HG02759 (cell line): ENCODE data around the gene CD1E.
A peak's percentile ranks its signal among the peaks of the same experiment; 100 is the strongest.
"Not testable (repeated sequence)": the region's sequence is repeated elsewhere in the genome, so short reads cannot be mapped to it uniquely, and the experiment has no call there.

Experiments
- ATAC-seq: cut with Tn5 transposase; IDR thresholded peaks from one replicate; pipeline ENCODE4 v1.9.1; 2021; ENCODE audit warnings: mild to moderate bottlenecking, moderate library complexity; ENCODE audit not compliant: unreplicated experiment

The CD1E gene

DNA sequence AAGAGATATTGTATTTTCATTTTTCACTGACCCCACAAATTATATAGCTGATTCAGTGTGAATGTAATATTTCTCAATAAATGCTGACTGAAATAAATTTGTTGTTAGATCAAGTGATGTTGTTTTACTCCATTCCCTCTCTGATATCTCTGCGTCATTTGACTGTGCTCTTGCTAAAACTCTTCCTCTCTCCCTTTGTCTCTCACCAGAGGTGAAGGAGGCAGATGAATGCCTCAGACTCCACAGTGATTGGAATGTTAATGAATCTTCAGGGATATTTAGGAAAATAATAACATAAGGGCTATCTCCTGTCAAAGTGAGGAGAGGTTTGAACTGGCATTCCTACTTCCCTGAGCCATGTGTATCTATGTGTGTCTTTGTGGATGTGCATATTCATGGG is 3.7 kb downstream of the CD1E start:
- no peak for ATAC-seq

DNA sequence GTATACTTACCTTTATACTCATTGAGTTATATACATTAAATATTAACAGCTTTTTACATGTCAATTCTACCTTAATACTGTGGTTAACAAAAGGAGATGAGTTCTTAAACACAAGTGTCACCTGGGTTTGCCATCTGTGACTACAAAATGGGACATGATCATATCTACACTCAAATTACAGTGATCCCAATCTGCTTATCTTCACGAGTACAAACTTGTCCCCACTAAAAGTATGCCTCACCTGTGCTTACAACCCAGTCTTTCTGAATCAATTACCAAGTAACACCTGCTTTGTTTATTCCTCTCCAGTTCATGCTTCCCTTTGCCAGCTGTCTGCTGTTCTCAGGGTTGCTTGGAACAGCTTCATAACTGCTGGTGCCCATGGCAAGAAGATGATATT is 8.8 kb downstream of the CD1E start:
- ATAC-seq, result no peak

DNA sequence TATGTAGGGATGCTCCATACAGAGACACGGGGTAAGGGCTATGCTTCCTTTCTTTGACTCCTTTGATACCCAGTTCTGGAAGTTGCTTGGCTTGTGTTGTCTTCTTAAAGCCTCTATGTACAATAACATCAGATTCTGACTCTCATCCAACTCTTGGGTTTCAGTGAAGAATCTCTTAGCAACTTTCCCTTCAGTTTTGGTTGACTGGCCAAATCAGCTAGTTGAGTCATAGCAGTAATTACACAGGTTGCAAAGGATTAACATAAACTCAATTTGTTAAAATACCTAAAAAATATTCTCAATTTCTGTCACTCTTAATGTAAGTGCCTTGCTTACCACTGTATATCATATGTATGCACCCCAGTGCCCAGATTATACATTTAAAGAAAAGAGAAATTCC is 9.2 kb downstream of the CD1E start:
- ATAC-seq, result no peak

DNA sequence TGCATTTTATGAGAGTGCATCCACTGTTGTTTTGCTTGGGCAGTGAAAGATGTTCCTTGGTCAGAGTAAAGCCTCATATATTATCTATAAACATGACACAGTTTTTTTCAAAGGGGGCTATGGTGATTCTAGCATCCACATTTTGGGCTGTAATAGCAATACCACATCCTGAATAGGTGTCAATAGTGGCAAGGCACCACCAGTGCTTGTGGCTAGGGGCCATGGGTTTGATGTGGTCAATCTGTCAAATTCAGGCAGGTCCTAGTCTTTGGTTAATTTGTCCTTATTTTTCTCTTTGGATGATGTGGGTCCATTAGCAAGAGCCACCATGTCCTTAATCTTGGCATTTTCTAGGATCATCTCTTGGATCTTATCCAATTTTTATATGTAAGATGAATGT is 13.1 kb downstream of the CD1E start:
- no peak for ATAC-seq

DNA sequence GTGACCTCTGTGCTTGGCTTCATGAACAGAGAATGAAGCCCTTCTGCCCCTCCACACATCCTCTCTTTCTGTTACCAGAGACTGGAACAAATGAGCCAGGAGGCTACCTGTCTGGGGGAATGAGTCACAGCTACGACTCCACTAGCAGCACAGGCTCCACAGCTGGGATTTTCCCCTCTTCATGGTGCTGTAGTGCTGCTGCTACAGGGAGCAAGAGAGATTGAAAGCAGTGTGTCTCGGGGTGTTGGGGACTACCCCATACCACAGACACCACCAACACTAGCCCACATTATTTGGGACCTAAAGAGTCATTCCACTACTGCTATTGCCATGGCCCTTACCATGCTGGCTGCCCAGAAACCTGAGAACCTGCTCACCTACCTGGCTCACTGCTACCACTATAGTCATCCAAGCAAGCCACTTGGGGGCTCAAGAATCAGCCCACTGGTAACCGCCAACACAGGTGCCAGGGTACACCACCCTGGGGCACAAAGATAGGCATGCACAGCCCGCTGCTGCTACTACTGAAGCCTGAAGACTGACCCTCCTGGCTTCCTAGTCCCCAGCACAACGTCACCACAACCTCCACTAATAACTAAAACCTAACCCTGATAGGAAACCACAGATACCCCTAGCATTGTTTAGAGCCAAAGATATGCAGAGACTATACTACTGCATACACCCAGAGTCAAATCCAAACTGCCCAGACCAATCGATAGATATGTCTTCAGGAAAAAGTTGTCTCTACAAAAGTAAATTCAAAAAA is 17.7 kb downstream of the CD1E start:
- peak; percentile 97 for ATAC-seq

DNA sequence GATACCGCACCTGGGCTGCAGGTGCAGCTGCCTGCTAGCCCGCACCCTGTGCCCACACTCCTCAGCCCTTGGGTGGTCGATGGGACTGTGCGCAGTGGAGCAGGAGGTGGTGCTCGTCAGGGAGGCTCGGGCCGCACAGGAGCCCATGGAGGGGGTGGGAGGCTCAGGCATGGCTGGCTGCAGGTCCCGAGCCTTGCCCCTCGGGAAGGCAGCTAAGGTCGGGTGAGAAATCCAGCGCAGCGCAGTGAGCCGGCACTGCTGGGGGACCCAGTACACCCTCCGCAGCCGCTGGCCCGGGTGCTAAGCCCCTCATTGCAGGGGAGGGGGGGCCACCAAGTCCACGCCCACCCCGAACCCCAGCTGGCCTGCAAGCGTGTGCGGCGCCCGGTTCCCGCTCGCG is 20.4 kb downstream of the CD1E start:
- not testable (repeated sequence) for ATAC-seq

DNA sequence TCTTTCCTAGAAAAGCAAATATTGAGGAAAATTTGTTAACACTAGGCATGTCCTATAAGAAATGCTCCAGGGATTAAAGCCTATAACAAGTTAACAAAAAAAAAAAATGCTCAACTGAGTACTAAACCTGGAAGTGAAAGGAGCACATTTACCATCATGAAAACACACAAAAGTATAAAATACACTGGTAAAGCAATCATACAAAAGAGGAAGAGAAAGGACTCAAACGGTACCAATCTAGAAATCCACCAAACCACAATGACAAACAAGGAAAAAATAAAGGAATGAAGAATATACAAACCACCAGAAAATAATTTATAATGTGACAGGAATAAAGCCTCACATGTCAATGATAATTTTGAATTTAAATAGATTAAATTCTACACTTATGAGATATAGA is 21.2 kb downstream of the CD1E start:
- no peak for ATAC-seq

DNA sequence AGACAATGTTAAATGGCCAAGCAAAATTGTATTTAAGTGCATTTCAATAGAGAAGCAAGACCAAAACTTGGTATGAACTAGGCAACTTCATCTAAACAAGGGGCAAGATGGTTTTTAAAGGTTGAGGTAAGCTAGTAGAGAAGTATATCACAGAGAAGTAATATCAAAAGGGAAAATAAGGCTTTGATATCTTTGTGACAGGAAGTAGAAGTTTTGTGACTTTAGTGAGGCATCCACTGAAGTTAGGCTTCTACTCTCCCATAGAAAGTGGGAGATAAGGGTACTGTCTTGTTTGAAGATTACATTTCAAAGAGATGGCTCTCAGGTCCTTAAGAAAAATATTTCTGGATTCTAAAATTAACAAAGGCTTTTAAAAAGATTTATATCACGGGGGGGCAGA is 36.6 kb downstream of the CD1E start:
- ATAC-seq, result no peak

DNA sequence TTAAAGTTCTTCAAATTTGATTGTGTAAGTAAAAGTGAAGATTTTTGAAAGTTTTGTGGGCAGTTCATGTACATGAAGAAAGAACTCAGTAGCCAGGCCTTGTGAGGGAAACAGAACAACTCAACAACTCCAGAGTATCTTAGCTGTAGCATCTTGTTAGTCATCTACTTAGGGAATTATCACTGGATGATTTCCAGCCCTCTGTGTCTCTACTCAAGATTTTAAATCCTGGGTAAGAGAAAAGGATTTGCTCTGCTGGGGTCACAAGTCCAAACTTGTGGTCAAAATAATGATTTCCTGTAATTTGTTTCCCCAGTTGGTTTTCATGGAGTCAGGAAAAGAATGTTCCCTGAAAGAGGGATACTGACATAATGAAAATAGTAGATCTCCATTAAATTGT is 37.4 kb downstream of the CD1E start:
- no peak for ATAC-seq

DNA sequence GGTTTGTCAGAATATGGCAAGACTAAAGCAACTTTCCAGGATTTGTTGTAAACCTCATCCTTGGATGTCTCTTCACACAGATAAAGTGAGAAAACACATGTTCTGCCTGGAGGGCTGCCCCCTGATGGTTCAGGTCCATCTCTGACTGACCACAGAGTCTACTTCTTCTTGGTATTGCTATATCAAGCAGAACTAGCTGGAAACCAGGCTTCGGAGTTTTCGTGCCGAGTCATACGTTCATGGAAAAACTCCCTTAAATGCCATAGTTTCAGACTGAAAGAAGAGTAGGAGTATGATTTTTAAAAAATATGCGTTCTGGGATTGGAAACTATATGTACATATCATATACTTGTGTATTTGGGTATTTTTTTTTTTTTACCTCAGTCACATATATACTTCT is 39.8 kb downstream of the CD1E start:
- no peak for ATAC-seq

DNA sequence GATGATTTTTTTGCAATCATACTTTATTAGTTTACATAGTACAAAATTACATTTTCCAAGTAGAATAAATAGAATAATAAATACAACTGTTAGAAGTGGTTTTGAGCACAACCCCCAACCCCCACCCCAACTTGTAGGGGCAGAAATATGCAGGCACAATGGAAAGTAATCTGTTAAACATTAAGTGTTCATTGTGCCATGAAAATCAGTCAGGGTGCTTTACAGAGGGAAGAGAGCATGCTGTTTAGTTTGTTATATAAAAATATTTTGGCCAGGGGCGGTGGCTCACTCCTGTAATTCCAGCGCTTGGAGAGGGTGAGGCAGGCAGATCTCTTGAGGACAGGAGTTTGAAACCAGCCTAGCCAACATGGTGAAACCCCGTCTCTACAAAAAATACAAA is 43.0 kb downstream of the CD1E start:
- ATAC-seq, result no peak

DNA sequence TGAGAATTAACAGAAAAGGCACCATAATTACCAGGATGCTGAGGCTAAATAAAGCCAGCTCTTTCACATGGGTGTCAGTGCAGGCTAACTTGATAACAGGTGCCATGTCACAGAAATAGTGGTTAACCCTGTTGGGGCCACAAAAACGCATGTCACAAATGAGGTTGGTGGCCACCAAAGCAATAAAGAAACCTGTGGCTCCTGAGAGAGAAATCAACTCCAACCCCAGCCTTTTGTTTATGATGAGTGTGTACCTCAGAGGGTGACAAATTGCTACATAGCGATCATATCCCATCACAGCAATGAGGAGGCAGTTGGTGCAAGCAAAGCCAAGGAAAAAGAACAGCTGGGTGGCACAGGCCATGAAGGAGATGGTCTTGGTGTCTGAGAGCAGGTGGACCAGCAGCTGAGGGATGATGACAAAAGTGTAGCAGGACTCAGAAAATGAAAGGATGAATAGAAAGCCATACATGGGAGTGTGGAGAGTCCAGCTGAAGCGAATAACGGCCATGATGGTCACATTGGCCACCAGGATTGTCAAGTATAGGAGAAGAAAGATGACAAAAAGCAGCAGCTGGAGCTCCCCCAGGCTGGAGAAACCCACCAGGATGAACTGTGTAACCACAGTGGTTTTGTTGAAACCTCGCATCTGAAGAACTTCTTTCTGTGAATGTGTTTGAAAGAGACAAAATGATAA is 45.3 kb downstream of the CD1E start, which contains the start of gene OR10T2:
TSS of gene OR10T2 (minus strand) at position 649 of the 697 bp plus-strand sequence. CDS start at position 649, 0 bp downstream.
- no peak for ATAC-seq

DNA sequence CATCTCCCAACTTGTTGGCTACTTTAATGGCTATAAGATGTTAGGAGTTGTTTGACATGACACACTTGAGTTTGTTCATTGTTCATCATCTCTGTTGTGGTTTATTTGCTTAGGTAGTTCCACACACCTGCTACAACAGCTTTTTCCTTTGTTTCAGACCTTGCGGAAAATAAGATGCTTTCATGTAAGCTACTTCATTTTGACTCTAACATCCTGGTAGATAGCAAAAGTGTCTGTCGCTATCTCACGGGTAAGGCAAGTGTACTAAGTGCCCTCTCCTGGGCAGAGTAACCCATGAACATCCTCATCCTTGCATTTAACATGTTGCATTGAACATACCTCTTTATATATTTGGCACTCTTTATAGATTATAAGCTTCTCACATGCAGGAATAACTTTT is 47.2 kb downstream of the CD1E start:
- ATAC-seq, result no peak

DNA sequence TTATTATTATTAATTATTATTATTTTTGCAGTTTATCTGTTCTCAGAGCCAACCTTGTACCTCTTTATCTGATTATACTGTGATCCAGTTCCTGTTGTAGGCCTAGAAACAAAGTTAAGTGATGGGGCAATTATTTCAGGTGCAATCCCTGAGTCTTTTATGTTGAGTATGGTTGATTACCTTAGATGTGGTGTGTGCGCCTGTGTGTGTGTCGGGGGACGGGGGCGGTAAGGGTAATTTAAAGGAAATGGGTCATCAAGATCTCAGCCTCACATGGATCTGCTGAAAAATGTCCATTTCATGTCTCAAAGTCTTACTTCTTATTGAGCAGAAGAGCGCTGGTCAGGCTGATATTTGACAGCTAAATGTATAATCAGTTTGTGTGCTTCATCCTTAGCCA is 53.4 kb downstream of the CD1E start:
- ATAC-seq, result no peak
